ENCODE results near the gene PLXND1.

PLXND1 gene

GRCh38 chr3:129603561-129603942, 2.9 kb downstream of the PLXND1 start:
- no peak for FAIRE-seq
- no peak for DNase-seq (ENCODE audit: insufficient read length, low spot score)

- DNase-seq (ENCODE audit: insufficient read length, low spot score) (no peak), FAIRE-seq (no peak)
Measured at GRCh38 chr3:129602730-129603560, 3.5 kb downstream of the PLXND1 start.

GRCh38 chr3:129602309-129602708, 4.2 kb downstream of the PLXND1 start:
- DNase-seq (ENCODE audit: insufficient read length, low spot score) = no peak
- FAIRE-seq = no peak

GRCh38 chr3:129601713-129602112, 4.8 kb downstream of the PLXND1 start:
- FAIRE-seq (no peak), DNase-seq (ENCODE audit: insufficient read length, low spot score) (no peak)

GRCh38 chr3:129600348-129600747, 6.1 kb downstream of the PLXND1 start:
- FAIRE-seq (no peak), DNase-seq (ENCODE audit: insufficient read length, low spot score) (no peak)

GRCh38 chr3:129599607-129600006, 6.9 kb downstream of the PLXND1 start:
- no peak for FAIRE-seq

GRCh38 chr3:129599073-129599472, 7.4 kb downstream of the PLXND1 start:
- FAIRE-seq = no peak

More at GRCh38 chr3:129599607-129600006, 6.9 kb downstream of the PLXND1 start:
- DNase-seq (ENCODE audit: insufficient read length, low spot score) = no peak

GRCh38 chr3:129598484-129598883, 8.0 kb downstream of the PLXND1 start:
- FAIRE-seq = no peak
- DNase-seq (ENCODE audit: insufficient read length, low spot score) = no peak

More at GRCh38 chr3:129599073-129599472, 7.4 kb downstream of the PLXND1 start:
- no peak for DNase-seq (ENCODE audit: insufficient read length, low spot score)

GRCh38 chr3:129598000-129598381, 8.5 kb downstream of the PLXND1 start:
- FAIRE-seq (no peak), DNase-seq (ENCODE audit: insufficient read length, low spot score) (no peak)

- no peak for FAIRE-seq
- no peak for DNase-seq (ENCODE audit: insufficient read length, low spot score)
Measured at GRCh38 chr3:129597087-129597999, 9.1 kb downstream of the PLXND1 start.

GRCh38 chr3:129596194-129597086, 10.0 kb downstream of the PLXND1 start:
- DNase-seq (ENCODE audit: insufficient read length, low spot score) (no peak), FAIRE-seq (no peak)

- DNase-seq (ENCODE audit: insufficient read length, low spot score) = no peak
- no peak for FAIRE-seq
Measured at GRCh38 chr3:129595544-129596193, 10.8 kb downstream of the PLXND1 start.

- no peak for DNase-seq (ENCODE audit: insufficient read length, low spot score)
- FAIRE-seq = no peak
Measured at GRCh38 chr3:129594907-129595390, 11.5 kb downstream of the PLXND1 start.

- no peak for DNase-seq (ENCODE audit: insufficient read length, low spot score)
- no peak for FAIRE-seq
Measured at GRCh38 chr3:129594409-129594808, 12.1 kb downstream of the PLXND1 start.

GRCh38 chr3:129593595-129594339, 12.7 kb downstream of the PLXND1 start:
- DNase-seq (ENCODE audit: insufficient read length, low spot score) (no peak), FAIRE-seq (peak; percentile 31)

- no peak for FAIRE-seq
Measured at GRCh38 chr3:129593230-129593594, 13.3 kb downstream of the PLXND1 start.

GRCh38 chr3:129592381-129593131, 13.9 kb downstream of the PLXND1 start:
- DNase-seq (ENCODE audit: insufficient read length, low spot score) = no peak
- FAIRE-seq = no peak

More at GRCh38 chr3:129593230-129593594, 13.3 kb downstream of the PLXND1 start:
- DNase-seq (ENCODE audit: insufficient read length, low spot score) = no peak

- no peak for FAIRE-seq
- DNase-seq (ENCODE audit: insufficient read length, low spot score) = no peak
Measured at GRCh38 chr3:129591932-129592331, 14.5 kb downstream of the PLXND1 start.

- FAIRE-seq (no peak), DNase-seq (ENCODE audit: insufficient read length, low spot score) (no peak)
Measured at GRCh38 chr3:129590215-129590614, 16.3 kb downstream of the PLXND1 start.
